Stimulated activated CD8-positive, alpha-beta memory T cell treated with anti-CD3 and anti-CD28 coated beads, Interleukin-12 subunit alpha, Interleukin-12 subunit beta, amount 100 ng/mL, for 24 hours (primary cell): Measurements from ENCODE around the gene EPHX1.
"Not testable (repeated sequence)": the region's sequence is repeated elsewhere in the genome, so short reads cannot be mapped to it uniquely, and the experiment has no call there.

Experiments
- DNase-seq: peaks from one replicate; pipeline ENCODE4 v3.0.0-alpha.2; 2020; ENCODE audit errors: extremely low read depth

EPHX1 gene

GRCh38 chr1:225809842-225810578 is at the start of gene EPHX1:
Gene EPHX1 (plus strand): TSS chr1:225810124. CDS start chr1:225828730, 18,606 bp downstream.
- DNase-seq: peak; percentile 31

GRCh38 chr1:225760531-225760930 is 49.4 kb upstream of the EPHX1 start:
- DNase-seq: no peak

GRCh38 chr1:225761395-225761794 is 48.5 kb upstream of the EPHX1 start:
- DNase-seq: not testable (repeated sequence)

- DNase-seq: no peak
These were observed 47.9 kb upstream of the EPHX1 start for GRCh38 chr1:225762002-225762441.

GRCh38 chr1:225762444-225762843 is 47.5 kb upstream of the EPHX1 start:
- no peak for DNase-seq

GRCh38 chr1:225763716-225764548 is 46.0 kb upstream of the EPHX1 start:
- DNase-seq: no peak

GRCh38 chr1:225765982-225766674 is 43.8 kb upstream of the EPHX1 start:
- no peak for DNase-seq

GRCh38 chr1:225766967-225767633 is 42.8 kb upstream of the EPHX1 start:
- DNase-seq: no peak

- no peak for DNase-seq
These were observed 42.0 kb upstream of the EPHX1 start for GRCh38 chr1:225767634-225768540.

- no peak for DNase-seq
These were observed 41.1 kb upstream of the EPHX1 start for GRCh38 chr1:225768662-225769426.

GRCh38 chr1:225769687-225770086 is 40.2 kb upstream of the EPHX1 start:
- no peak for DNase-seq

GRCh38 chr1:225770561-225771248 is 39.2 kb upstream of the EPHX1 start:
- DNase-seq: no peak

- DNase-seq: no peak
These were observed 38.1 kb upstream of the EPHX1 start for GRCh38 chr1:225771661-225772322.

- DNase-seq: no peak
These were observed 37.6 kb upstream of the EPHX1 start for GRCh38 chr1:225772323-225772768.

GRCh38 chr1:225772848-225773247 is 37.1 kb upstream of the EPHX1 start:
- no peak for DNase-seq

GRCh38 chr1:225774281-225775147 is 35.4 kb upstream of the EPHX1 start:
- no peak for DNase-seq

GRCh38 chr1:225776294-225776693 is 33.6 kb upstream of the EPHX1 start:
- no peak for DNase-seq
